Hematopoietic multipotent progenitor cell (in vitro differentiated cells): Measurements from ENCODE around the gene DBI. TPM values are rescaled to one million over a fixed set of nuclear protein-coding genes. Genes with fewer than 3 reads are reported as not detected.
"Not testable (repeated sequence)": the region's sequence is repeated elsewhere in the genome, so short reads cannot be mapped to it uniquely, and the experiment has no call there.

ENCODE experiments used
- DNase-seq, 3 donors: peaks; one replicate each; pipeline ENCODE4 v3.0.0-alpha.2; 2011 to 2015; ENCODE audit warnings: low read depth in 2 of 3, low spot score in 2 of 3
- total RNA-seq: library from RNA; depleted of rRNA; stranded (reverse); fragments of >200 nt; gene quantifications from one replicate; pipeline ENCODE4 v1.2.3, GENCODE V29; 2012

DBI gene
- total RNA-seq, 1 donor, result 23.2 TPM

- DNase-seq, result no peak
Observed at GRCh38 chr2:119364798-119365197, 2.0 kb upstream of the DBI start.

DNA sequence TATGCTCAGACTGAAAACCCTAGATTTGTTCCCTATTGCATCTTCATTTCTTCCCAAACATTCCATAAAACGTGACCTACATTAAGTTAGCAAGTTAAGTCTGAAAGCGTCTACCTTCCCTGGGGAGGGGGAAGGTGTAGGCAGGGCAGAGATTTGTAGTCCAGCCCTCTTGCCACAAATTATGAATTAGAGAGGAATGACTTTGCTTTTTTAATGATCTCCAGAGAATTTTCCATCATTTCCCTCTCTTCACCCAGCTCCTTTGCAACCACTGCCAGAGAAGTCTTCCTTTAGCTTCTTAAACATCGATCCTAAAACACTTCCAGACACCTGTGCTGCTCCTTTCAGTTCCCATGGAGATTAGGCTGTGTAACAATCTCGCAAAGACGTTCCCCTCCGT lies 1.3 kb upstream of the DBI start:
- no peak for DNase-seq

- DNase-seq, result peak; percentile 10 to 50 (median 13)
Observed at GRCh38 chr2:119366161-119366648, 572 bp upstream of the DBI start.

GRCh38 chr2:119367472-119368099 lies 809 bp downstream of the DBI start:
- DNase-seq, result peak in 2 of 3 donors; percentile 18 to 31

DNA sequence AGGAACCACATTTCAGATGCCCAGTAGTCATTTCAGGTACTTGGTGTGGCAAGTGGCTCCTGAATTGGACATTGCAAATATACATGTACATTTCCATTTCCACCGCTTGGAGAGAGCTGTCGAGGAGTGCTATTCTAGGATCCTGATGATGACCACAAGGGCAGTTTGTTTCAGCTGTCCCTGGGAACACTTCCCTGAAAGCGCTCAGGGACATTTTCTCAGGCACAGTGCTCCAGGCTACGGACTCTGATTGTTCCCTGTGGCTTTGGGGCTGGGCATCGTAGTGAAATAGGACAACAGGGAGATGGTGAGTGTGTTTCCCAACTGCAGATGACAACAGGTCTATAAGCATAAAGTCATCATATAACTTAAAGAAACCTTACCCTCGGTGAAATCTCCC lies 3.1 kb downstream of the DBI start:
- no peak for DNase-seq

DNA sequence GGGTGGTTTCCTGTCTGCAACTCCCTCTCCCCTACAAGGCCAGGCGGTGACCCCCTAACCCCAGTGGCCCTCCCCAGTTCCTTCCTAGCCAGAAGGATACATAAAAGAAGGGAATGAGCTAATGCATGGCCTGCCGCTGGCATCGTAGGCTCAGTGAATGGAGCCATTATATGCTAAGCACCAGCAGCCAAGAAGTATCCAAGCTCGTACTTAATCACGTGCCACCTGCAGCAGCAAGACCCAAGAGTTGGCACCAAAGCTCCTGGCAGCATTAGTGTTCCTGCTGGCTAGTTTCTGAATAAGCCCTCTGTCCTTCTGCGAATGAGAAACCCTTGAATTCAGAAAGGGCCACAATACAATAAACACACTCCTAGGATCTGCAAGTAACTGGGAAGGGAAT lies 4.3 kb downstream of the DBI start:
- no peak for DNase-seq

DNA sequence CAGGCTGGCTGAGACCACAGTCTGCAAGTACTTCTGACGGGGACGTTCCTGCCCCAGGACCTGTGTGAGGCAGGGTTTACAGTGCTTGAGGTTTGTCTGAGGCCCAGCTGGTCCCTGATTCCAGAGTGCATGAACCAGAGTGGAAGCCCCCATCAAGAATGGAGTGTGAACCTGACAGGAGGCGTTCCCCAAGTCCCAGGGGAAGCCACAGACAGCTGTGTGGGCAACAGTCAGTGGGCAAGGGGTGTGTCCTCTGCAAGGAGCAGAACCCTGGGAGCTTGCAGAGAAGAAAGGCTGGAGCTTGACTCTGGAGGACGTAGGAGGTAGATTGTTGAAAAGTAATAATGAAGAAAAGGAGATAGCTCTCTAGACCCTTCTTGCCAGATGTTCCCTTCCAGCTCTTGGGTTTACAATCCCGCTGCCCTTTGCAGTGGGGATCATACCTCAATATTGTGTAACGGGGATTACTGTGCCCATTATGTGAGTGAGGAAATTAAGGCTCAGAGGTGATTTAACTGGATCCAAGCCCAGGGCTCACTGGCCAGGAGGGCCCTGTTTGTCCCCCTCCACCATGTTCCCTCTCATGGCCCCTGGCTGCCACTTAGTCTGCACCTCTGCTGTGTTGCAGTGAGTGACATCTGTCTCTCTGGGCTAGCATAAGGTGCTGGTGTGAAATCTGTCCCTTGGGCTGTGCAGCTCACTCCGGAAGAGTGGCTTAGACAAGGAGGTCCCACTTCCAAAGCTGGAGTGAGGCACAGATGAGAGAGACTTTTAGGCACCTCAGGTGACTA lies 6.2 kb downstream of the DBI start:
- no peak for DNase-seq

GRCh38 chr2:119373907-119374745 lies 7.3 kb downstream of the DBI start:
- not testable (repeated sequence) for DNase-seq

DNA sequence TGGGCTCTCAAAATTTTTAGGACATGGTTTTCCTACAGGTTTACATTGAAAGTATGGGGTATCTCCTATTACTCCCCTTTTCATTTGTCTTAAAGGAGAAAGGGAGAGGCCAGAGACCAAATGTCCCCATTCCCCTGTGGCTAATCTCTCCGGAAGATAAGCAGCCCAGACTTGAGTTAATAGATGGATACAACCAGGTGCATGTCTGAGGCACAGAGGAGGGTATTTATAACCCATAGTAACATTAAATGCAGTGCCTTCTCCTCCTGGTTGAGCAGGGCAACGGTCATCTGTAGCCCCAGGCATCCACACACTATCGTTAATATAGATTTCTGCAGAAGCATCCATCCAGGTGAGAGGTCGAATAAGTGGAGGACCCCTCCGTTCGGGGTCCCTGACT lies 9.6 kb downstream of the DBI start:
- DNase-seq, result not testable (repeated sequence)

DNA sequence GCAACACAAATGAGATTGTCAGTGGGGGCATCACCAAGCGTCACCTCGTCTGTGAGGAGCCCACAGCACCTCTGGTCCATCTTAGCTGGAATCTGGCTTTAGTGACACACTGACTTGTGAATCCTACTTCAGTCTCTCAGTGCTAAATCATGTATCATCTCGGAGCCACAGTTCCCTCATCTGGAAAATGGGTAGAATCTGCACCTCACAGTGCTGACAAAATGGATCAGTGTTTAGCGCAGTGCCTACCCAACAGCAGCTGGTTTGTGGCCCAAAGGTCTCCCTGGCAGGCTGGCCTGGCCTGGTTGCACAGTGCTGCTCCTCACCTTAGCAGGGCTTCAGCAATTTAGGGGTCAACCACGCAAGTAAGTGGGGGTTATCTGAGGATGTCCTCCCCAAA lies 10.0 kb downstream of the DBI start:
- no peak for DNase-seq

DNA sequence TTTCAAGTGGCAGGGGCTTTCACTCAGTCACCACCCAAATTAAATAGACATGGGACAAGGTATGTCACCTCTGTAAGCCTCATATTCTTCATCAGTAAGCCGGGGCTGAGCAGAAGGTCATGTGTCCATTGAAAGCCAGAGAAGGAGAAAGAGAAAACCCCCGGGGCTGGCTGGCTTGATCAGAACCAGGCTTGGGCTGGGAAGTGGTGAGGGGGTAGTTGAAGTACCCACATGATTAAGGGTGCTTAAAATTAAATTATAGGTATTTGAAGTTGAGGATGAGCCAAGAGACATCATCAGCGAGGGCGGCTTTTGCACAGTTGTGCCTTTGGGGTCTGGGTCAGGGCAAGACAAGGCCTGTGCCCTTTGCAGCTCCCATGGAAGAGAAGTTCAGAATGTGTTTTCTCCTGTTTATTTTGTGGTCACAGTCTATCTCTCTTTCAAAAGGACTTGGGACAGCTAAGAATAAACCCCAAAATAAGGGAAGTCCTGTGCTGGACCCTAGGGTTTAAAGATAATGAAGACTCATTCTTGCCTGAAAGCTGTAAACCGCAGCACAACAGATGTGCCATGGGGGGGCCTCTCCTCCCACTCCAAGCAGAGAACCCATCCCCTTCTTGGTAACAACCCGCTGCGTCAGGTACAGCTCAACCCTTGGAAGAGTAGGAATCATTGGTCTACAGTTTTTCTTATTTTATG lies 10.7 kb downstream of the DBI start:
- no peak for DNase-seq

DNA sequence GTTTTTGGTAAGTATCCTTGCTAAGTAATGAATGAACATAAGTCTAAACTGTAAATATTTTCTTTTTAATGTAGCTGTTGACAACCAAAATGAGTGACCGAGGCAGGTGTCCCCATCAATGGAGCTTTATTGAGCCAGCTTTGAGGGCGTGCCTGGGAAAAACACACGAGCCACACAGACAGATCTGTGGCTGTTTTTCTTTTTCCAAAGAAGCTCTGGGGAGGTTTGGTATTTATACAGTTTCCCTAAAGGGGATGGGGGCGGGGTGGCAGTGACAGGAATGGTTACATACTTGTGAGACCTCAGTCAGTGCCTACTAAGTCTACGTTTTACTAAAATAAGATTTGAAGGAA lies 11.2 kb downstream of the DBI start:
- DNase-seq, result no peak

- DNase-seq, result no peak
Observed at GRCh38 chr2:119378566-119378965, 11.8 kb downstream of the DBI start.

- DNase-seq, result no peak
Observed at GRCh38 chr2:119383410-119384140, 16.8 kb downstream of the DBI start.

DNA sequence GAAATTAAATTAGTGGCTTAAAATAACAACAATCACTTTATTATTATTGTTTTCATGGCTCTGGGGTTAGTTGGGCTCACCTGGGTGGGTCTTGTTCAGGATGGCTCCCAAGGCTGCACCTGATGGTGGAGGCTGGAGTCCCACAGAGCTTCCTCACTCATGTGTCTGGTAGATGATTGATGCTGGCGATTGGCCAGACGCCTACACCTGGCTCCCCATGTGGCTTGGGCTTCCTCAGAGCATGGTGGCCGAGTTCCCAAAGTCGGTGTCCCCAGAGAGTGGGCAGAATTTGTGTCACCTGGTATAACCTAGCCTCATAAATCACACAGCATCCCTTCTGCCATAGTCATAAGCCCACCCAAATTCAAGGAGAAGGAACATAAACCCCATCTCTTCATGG lies 18.2 kb downstream of the DBI start:
- no peak for DNase-seq

GRCh38 chr2:119385466-119385865 lies 18.7 kb downstream of the DBI start:
- no peak for DNase-seq

DNA sequence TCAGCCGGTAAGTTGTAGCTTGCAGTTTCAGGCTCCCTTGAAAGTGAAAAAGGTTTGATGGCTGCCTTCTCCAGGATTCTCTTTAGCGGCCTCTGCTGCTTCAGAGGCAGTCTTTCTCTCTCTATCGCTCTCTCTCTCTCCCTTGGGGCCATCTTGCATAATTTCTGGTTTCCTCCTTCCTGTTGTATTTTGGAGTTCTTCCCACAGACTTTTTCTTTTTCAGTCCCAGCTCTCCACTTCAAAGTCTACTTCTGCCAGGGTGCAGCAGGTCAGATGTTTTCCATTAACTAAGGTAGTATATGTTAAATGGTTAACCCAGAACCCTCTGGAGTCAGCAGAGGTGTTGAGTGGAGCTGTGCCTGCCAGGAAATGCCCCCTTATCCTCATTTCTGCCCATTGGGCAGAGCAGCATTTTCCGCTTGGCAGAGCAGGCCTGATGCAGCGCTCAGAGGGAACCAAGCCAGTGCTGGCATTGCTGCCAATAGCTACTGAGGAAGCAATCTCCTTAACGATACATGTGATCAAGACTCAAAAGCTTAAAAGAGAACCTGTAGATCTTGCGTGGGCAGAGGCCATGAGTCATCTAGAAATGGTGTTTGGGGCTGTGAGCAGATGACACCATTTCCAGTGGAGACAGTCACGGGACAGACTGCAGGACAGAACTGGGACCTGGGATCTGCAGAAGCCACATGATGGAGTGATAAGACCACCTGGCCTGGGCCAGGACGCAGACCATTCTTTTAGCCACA lies 20.8 kb downstream of the DBI start:
- peak in 1 of 3 donors; percentile 32 for DNase-seq

DNA sequence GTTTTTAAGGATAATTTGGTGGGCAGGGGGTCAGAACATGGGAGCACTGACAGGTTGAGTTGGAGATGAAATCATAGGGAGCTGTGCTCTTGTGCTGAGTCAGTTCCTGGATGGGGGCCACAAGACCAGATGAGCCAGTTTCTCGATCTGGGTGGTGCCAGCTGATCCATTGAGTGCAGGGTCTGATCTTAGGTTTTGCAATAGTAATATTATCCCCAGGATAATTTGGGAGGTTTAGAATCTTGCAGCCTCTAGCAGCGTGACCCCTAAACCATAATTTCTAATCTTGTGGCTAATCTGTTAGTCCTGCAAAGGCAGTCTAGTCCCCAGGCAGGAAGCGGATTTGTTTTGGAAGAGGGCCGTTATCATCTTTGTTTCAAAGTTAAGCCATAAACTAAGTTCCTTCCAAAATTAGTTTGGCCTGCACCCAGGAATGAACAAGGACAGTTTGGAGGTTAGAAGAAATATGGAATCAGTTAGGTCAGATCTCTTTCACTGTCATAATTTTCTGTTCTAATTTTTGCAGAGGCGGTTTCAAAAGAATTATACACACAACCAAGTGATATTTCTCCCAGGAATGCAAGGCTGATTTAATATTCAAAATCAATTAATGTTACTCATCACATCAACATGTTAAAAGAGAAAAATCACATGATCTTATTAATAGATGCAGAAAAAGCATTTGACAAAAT lies 23.0 kb downstream of the DBI start:
- no peak for DNase-seq
